B cell (primary cell): ENCODE results near the gene TLE5.

ENCODE experiments used
- CTCF ChIP-seq: fragments of 200-600 bp; IDR thresholded peaks from one replicate; pipeline ENCODE4 v1.8.0; 2022; ENCODE audit warnings: antibody characterized with exemption, mild to moderate bottlenecking
- EZH2 ChIP-seq: IDR thresholded peaks from 2 replicates; pipeline ENCODE4 v1.6.1; 2012; ENCODE audit warnings: borderline replicate concordance, low read depth, mild to moderate bottlenecking, moderate library complexity, low read length; ENCODE audit not compliant: insufficient read depth, poor library complexity, severe bottlenecking

DNA sequence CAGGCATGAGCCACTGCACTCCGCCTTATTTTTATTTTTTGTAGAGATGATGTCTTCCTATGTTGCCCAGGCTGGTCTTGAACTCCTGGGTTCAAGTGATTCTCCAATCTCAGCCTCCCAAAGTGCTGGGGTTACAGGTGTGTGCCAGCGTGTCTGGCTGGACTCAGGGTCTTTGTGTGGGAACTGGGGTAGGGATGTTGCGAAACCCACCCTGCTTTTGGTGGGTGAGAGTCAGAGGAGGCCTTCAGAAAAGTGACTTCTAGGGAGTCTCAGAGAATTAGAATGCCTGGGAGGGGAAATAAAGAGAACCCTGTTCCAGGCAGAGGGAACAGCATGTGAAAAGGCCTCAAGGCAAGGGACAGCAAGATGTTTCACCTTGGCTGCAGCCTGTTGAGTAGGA, 13.2 kb downstream of the TLE5 start:
- TF ChIP-seq CTCF = no peak
- no peak for TF ChIP-seq EZH2
